Posterior vena cava (tissue), 2 donors: ENCODE results near the gene XRCC3. TPM values are rescaled to one million over a fixed set of nuclear protein-coding genes. Genes with fewer than 3 reads are reported as not detected.

Experiments used
- DNase-seq: peaks from one replicate; pipeline ENCODE4 v3.0.0-alpha.2; 2020; ENCODE audit warnings: low spot score
- intact Hi-C, 2 donors: fragments of 100-400 bp; cut with DNase I; formaldehyde crosslinking; loops; one replicate each; pipeline versions ENCODE4 v1.14.1 to v1.14.2; 2022 to 2023
- total RNA-seq, 2 donors: library from RNA; stranded (reverse); fragmentation: NEBNext Ultra II Directional; extraction: Animal tissue kit (Norgen Biotek cat#: 25700); gene quantifications; one replicate each; pipeline ENCODE4 v1.2.1, GENCODE V29; 2021
- donor health status: DM: yes; HTN: yes; CAD: no.
- donor health status: DM: yes; HTN: yes; CAD: no.

XRCC3 gene
- total RNA-seq, 2 donors from 2014 or later, result 4.0 to 4.9 TPM

GRCh38 chr14:103687712-103688111, 27.5 kb downstream of the XRCC3 start:
- DNase-seq, result no peak
- intact Hi-C loops, result loop anchor here in 1 of 2 donors (10.0 kb wide), 1 partner anchor 113 kb away; no protein-coding TSS in a partner anchor

DNA sequence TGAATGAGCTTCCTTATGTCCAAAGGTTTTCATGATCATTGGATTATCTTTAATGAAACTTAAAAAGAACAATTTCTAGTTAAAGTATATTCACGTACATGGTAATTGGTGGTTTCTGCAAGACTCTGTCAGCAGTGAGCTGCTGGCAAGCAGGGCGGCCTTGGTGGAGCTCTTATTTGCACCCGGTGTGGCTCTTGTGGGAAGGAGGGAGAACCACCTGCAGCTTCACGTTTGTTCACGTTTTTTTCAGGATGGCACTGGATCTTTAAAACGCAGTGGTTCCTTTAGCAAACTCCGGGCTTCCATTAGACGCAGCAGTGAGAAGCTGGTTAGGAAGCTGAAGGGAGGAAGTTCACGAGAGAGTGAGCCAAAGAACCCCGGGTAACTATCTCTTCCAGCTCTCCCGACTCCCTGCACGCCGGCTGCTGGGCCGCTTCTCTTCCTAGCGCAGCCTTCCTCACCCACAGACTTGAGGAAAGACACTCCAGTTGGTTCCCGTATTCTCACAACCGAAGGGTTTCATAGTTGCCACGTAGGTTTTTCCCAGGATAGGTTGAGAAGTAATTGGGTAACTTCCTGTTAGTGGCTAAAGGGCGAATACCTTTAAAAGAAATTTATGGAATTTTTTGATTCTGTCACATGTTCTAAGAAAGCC, 28.3 kb downstream of the XRCC3 start:
- intact Hi-C loops, result loop anchor here in 1 of 2 donors (10.0 kb wide), 1 partner anchor 112 kb away; no protein-coding TSS in a partner anchor
- DNase-seq, result peak; percentile 59

GRCh38 chr14:103685276-103686211, 29.7 kb downstream of the XRCC3 start:
- intact Hi-C loops, result loop anchor here in 1 of 2 donors (10.0 kb wide), 1 partner anchor 111 kb away; no protein-coding TSS in a partner anchor

DNA sequence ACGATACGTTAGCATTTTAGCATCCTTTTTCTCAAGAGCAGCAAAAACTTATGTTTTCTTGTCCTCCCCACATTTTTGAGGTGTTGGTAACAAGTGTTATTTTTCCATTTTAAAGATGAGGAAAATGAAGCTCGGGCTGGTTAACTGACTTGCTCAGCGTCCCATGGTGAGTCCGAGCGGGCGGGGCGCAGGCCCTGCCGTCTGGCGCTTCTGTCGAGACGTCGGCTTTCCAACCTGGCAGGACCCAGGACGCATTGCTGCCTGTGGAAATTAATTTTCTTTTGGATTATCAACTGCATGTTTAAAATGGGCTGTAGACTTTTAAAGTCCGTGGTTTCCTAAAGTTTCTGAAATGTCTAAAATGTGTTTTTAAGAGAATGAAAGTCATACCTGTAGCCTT, 30.4 kb downstream of the XRCC3 start:
- DNase-seq, result peak; percentile 70
- intact Hi-C loops, result loop anchor here in 1 of 2 donors (10.0 kb wide), 1 partner anchor 110 kb away; no protein-coding TSS in a partner anchor

More at GRCh38 chr14:103685276-103686211, 29.7 kb downstream of the XRCC3 start:
- peak; percentile 60 for DNase-seq

DNA sequence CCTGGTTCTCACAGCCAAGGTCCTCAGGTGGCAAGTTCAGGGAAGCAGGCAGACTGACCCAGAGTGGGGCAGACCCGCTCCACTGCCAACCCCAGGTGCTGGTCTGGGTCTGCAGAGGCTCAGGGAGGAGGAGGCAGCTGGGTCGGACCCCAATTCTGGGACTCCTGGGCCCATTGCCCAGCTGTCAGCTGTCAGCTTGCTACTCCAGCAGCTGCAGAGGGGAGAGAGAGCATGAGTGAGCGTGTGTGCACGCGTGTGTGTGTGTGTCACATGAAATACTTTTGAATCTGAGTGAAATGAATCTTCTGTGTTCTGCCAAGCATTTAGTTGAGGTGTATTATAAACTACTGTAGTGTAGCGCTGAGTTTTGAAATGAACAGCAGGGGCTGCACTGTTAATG, 30.8 kb downstream of the XRCC3 start:
- intact Hi-C loops, result loop anchor here in 1 of 2 donors (10.0 kb wide), 1 partner anchor 110 kb away; no protein-coding TSS in a partner anchor
- peak; percentile 49 for DNase-seq

DNA sequence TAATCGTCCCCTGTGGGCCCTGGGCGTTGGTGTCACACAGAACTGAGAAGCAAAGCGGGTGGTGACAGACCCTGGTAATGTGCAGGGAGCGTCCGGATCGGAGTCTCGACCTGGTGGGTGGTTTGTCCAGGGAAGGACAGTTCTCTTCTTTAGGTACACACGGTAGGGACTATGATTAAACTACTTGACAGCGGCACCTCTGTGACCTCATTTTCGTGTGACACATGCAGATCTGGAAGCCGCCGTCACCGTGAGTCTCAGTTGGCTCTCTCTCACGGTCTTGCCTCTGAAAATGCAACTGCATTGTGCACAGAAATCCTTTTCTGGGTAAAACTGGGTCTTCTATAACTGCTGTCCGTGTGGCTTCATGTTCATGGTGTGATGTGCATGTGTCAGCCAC, 32.1 kb downstream of the XRCC3 start:
- intact Hi-C loops, result loop anchor here in 1 of 2 donors (10.0 kb wide), 1 partner anchor 108 kb away; no protein-coding TSS in a partner anchor
- peak; percentile 53 for DNase-seq

DNA sequence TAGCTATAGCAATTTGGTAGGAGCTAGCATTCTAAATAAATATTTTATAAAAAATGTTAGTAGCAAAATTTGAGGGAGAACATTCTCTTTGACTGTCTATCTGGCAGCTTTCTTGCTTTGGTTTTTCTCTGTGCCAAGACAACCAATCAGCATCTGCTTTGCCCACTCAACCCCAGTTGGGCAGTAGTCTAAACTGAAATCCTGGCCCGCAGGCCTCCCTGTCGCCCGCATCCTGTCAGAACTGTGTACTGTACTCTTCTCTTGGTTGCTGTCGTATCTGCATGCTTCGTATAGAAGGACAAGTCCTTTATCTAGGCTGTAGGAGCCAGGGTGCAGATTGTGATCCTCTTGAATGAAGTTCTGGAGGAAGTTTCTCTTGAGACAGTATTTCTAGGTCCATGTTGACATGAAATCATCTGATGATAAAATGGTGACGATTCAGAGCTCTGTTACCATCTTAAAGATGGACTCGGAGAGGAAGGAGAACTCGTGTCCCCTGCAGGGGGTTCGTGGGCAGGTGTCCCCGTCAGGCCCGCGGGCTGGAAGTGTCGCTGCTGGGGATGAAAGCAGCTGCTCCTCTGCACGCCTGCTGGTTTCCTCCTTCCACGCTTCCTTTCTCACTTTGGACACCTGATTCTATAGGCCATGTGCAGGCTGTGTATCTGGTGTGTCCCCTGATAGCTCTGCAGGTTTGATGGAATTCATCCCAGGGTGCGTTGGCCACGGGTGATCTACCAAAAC, 34.6 kb downstream of the XRCC3 start:
- intact Hi-C loops, result loop anchor here in 1 of 2 donors (10.0 kb wide), 1 partner anchor 106 kb away; no protein-coding TSS in a partner anchor
- peak; percentile 16 for DNase-seq

DNA sequence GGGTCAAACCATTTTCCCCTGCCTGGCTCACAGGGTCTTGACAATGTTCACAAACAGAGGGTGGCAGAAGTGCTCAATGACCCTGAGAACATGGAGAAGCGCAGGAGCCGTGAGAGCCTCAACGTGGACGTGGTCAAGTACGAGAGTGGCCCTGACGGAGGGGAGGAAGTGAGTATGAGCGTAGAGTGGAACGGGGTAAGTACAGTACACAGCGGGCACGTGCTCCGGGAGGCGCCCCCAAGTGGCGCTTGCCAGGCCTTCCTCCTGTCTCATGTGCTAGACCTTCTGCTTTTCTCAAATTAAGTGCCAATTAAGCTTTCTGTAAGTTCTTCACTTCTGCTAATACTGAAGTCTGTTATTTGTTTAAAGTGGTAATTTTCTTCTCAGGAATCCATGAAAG, 35.9 kb downstream of the XRCC3 start:
- intact Hi-C loops, result no loop called here
- peak; percentile 87 for DNase-seq

- intact Hi-C loops, result no loop called here
- DNase-seq, result no peak
Measured at GRCh38 chr14:103676881-103677675, 38.2 kb downstream of the XRCC3 start.

DNA sequence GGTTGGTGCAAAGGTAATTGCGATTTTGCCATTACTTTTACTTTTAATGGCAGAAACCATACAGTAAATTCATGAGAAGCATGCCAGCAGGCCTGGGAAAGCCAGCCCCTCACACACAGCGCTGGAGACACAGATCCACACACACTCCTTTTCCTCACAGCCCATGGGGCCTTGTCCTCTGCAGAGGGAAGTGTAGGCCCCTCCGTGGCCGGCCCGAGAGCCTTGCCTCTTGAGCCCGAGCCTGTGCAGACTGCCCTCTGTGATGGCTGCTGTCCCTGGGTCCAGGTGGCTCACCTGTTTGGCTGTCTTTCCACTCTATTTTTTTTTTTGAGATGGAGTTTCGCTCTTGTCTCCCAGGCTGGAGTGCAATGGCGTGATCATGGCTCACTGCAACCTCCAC, 39.3 kb downstream of the XRCC3 start:
- no peak for DNase-seq
- intact Hi-C loops, result no loop called here

DNA sequence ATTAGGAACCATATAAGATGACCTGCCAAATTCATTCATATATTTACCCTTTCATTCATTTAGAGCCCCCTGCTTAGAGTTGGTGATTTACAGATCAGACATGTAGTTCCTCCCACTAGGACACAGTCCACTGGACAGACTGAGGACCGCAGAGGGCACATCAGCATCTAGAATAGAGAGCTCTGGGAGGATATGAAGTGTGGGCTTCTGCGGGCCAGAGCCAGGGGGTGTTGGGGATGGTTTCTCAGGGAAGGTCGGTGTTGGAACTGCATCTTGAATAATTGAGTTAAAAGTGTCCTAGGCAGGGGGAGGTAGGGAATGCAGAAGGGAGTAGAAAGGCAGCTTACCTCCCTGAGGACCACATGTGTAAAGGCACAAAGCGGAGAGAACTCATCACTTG, 43.3 kb downstream of the XRCC3 start:
- no peak for DNase-seq
- intact Hi-C loops, result no loop called here

- DNase-seq, result no peak
- intact Hi-C loops, result no loop called here
Measured at GRCh38 chr14:103669370-103669769, 45.9 kb downstream of the XRCC3 start.

GRCh38 chr14:103668117-103668516, 47.1 kb downstream of the XRCC3 start:
- no peak for DNase-seq
- intact Hi-C loops, result no loop called here

GRCh38 chr14:103667671-103668070, 47.6 kb downstream of the XRCC3 start:
- intact Hi-C loops, result no loop called here
- no peak for DNase-seq

- no peak for DNase-seq
- intact Hi-C loops, result no loop called here
Measured at GRCh38 chr14:103663506-103663905, 51.7 kb downstream of the XRCC3 start.

- intact Hi-C loops, result no loop called here
- DNase-seq, result no peak
Measured at GRCh38 chr14:103662591-103662990, 52.7 kb downstream of the XRCC3 start.

DNA sequence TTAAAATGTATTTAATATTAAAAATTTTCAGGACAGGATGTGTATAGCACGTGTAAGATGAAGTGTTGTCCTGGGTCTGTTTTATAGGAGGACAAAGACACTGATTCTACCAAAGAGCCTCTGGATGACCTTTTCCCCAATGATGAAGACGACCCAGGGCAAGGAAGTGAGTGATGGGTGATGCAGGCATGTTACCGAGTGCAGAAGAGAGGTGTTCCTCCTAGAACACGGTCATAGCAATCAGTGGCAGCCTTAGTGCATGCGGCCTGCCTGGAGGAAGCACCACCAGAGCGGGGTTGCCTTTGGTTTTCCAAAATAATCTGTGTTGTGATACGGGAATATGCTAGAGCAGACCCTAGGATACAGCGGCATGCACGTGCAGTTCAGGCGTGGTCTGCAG, 53.2 kb downstream of the XRCC3 start:
- intact Hi-C loops, result no loop called here
- no peak for DNase-seq

DNA sequence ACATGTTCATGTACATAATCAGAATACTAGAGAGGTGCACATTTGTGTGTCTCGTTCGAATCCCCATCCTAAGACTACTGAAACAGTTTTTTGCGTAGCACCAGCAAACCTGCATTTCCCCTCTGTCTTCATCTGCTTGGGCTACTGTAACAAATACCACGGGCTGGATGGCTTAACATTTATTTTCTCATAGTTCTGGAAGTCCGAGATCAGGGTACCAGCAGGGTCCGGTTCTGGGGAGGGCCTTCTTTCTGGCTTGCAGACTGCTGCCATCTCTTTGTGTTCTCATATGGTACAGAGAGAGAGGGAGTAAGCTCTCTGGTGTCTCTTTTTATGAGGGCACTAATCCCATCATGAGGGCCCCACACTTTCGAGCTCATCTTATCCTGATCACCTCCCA, 55.6 kb downstream of the XRCC3 start:
- no peak for DNase-seq
- intact Hi-C loops, result no loop called here

- DNase-seq, result no peak
- intact Hi-C loops, result no loop called here
Measured at GRCh38 chr14:103657471-103657870, 57.8 kb downstream of the XRCC3 start.
